GM18868 (cell line): Measurements from ENCODE around the gene PPFIA1.

ENCODE experiments used
- ATAC-seq: cut with Tn5 transposase; IDR thresholded peaks from one replicate; pipeline ENCODE4 v1.9.1; 2021; ENCODE audit warnings: mild to moderate bottlenecking, moderate library complexity; ENCODE audit not compliant: unreplicated experiment

The PPFIA1 gene

GRCh38 chr11:70352601-70353000 lies 82.1 kb downstream of the PPFIA1 start:
- ATAC-seq, result no peak

- no peak for ATAC-seq
These were observed 82.8 kb downstream of the PPFIA1 start for GRCh38 chr11:70353329-70353728.

- ATAC-seq, result no peak
These were observed 83.5 kb downstream of the PPFIA1 start for GRCh38 chr11:70353900-70354568.

GRCh38 chr11:70354629-70355028 lies 84.1 kb downstream of the PPFIA1 start:
- ATAC-seq, result no peak

- ATAC-seq, result no peak
These were observed 88.3 kb downstream of the PPFIA1 start for GRCh38 chr11:70358753-70359152.

DNA sequence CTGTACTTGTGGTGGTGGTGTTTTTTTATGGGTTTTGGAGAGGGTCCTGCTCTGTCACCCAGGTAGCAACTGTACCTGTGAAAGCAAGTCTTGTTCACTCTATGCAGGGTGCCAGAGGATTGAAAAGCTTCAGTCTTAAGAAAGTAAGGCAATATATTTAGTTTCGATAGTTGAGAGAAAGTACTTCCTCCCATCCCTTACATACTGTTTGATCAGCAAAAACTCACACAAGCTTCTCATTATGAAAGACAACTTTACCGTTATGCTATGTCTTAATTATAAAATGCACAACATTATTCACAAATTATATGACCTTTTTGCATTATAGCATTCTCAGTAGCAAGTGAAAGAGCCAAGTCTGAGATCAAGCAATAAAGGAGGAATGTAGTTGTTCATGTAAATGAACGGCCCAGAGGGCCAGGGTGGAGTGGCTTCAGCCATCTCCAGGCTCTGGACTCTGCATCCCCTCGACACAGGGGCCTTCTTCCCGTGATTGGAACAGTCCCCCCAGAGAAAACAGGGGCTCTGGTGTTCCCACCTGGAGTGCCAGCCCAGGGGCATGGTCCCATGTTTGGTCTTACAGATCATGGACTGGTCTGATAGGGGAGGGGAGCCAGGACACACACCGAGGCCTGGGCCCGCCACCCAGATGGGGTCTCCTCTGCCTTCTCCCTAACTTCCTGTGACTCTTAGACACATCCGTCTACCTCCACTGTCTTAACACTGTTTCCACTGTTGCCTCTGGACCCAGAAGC lies 89.1 kb downstream of the PPFIA1 start:
- no peak for ATAC-seq

GRCh38 chr11:70360211-70360610 lies 89.7 kb downstream of the PPFIA1 start:
- ATAC-seq, result no peak

- ATAC-seq, result no peak
These were observed 93.7 kb downstream of the PPFIA1 start for GRCh38 chr11:70364178-70364577.

DNA sequence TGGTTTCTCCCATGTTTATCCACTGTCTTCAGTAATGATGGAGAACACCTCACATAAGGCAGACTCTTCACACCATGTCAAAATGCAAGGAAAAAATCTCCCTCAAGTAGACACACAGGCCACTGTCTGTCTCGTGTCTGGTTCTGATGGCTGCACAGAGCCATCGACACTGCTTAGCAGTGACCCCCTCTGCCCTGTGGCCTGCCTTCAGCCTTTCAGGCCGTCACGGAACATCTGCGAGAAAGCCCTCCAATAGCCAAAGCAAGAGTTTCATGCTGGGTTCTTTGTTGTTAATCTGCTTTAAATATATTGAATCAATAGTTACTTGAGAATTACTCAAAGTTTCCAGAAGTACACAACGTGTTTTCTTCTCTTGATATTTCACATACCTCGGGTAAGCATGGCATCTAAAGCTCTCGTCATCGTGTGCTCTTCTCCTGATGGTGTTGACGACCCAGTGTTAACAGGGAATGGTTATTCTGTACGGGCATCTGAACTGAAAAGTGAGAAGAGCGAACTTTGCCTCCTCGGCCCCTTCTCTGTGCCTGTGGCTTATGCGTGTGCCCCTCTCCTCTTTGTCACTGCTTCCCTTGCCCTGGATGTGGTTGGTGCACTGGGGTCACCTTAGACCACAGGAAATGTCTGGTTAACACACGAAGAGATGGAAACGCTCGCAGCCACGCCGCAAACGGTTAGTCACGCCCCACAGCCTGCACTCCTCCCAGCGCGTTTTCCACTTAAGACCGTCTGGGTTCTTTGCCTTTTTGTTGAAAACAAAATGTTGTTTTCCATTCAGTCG lies 94.5 kb downstream of the PPFIA1 start:
- no peak for ATAC-seq

- no peak for ATAC-seq
These were observed 95.0 kb downstream of the PPFIA1 start for GRCh38 chr11:70365544-70365927.

DNA sequence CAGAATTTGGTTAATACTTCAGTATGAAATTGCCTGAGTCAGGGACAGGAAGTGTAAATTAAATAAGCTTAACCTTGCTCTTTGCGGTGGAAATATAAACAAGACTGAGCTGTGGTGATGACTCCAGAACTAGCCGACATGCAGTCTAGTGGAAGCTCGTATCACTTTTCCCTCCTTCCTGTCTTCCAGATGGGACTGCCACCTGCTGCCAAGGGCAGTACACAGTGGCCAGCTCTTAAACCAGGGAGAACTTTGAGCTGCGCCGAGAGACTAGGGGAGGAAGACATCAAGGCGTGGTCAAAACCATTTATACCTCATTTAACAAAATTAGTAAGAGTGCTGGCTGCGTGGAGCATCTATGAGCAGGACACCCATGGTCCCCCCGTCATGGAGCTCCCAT lies 96.6 kb downstream of the PPFIA1 start:
- no peak for ATAC-seq

DNA sequence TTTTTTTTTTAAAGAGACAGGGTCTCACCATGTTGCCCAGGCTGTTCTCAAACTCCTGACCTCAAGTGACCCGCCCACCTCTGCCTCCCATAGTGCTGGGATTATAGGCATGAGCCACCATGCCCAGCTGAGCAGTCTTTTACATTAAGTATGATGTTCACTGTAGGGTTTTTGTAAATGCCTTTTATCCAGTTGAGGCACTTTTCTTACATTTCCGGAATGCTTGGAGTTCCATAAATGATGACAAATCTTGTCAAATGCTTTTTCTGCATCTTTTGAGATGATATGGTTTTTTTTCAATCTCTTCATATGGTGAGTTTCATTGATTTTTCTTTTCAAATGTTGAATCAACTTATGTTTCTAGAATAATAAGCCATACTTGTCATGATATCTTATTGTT lies 98.5 kb downstream of the PPFIA1 start:
- ATAC-seq, result no peak

DNA sequence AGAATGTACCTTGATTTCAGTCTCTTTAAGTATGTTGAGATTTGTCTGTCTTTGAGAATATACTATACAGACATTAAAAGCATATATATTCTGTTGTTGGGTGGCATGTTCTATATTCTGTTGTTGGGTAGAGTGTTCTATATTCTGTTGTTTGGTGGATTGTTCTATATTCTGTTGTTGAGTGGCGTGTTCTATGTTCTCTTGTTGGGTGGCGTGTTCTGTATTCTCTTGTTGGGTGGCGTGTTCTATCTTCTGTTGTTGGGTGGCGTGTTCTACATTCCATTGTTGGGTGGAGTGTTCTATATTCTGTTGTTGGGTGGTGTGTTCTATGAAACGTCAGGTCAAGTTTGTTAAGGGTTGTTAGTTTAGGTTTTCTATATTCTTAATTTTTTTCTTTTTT lies 100.8 kb downstream of the PPFIA1 start:
- no peak for ATAC-seq

DNA sequence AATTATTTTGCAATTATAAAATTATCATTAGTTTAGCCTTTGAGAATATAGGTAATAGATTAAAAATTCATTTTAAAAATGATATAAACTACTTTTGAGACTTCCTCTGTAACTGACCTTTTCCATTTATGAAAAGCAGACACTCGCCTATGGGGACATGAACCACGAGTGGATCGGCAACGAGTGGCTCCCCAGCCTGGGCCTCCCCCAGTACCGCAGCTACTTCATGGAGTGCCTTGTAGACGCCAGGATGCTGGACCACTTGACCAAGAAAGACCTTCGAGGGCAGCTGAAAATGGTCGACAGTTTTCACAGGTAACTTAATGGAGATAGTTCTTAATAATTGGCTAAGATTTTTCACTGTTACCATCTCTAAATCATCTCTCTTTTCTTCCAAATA lies 101.6 kb downstream of the PPFIA1 start:
- no peak for ATAC-seq

- no peak for ATAC-seq
These were observed 106.1 kb downstream of the PPFIA1 start for GRCh38 chr11:70376621-70377020.

- ATAC-seq, result no peak
These were observed 107.2 kb downstream of the PPFIA1 start for GRCh38 chr11:70377645-70378044.

GRCh38 chr11:70378506-70379134 lies 108.1 kb downstream of the PPFIA1 start:
- no peak for ATAC-seq

- no peak for ATAC-seq
These were observed 110.9 kb downstream of the PPFIA1 start for GRCh38 chr11:70381350-70381749.

- no peak for ATAC-seq
These were observed 111.7 kb downstream of the PPFIA1 start for GRCh38 chr11:70381872-70382861.
